ENCODE results near the gene XPC.
"Not testable (repeated sequence)": the region's sequence is repeated elsewhere in the genome, so short reads cannot be mapped to it uniquely, and the experiment has no call there.

The XPC gene

DNA sequence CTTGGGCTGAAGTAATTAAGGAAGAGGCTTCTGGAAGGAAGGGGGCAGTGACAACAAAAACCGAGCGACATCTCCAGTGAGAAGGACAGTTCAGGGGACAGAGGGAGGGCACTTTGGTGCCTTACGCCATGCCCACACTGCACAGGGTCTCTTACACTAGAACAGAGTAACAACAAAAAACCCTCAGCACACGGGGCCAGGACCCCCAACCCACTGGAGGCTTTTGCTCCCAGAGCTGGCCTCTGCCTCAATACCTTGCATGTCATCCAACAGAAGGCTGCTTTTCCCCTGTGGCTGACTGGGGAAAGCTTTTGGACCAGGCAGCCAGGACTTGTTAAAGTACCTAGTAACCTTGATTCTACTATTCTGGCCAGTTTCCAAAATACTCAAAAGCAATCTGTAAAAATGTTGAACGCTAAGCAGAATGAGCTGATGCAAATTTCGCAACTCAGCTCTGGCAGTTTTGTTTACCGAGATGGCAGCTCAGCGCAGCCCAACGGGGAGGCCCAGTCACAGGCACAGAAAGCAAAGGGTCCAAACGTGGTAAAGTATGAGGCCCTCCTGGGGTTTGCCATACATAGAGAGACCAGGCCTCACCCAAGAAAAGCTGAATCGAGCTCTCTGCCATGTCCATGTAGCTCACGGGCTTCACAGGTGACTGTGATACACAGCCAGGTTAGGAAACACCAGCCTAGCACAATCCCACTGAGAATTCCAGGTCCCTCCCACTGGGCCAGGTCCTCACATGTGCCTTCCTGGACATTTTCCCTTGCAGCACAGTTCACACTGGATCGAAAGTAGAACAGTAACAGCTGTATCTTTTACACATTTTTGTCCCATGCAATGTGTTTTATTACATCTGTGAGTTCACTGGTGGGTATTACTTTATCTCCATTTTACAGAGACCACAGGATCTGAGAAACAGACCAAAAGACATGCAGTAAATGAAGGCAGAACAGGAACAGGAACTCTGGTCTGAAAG, 59.7 kb downstream of the XPC start:
- DNase-seq (ENCODE audit: low read depth) = peak; percentile 93
- H3K4me3 ChIP-seq (ENCODE audit: low read depth, low read length) = no peak overlapping the region
- TF ChIP-seq, protein P1, sequence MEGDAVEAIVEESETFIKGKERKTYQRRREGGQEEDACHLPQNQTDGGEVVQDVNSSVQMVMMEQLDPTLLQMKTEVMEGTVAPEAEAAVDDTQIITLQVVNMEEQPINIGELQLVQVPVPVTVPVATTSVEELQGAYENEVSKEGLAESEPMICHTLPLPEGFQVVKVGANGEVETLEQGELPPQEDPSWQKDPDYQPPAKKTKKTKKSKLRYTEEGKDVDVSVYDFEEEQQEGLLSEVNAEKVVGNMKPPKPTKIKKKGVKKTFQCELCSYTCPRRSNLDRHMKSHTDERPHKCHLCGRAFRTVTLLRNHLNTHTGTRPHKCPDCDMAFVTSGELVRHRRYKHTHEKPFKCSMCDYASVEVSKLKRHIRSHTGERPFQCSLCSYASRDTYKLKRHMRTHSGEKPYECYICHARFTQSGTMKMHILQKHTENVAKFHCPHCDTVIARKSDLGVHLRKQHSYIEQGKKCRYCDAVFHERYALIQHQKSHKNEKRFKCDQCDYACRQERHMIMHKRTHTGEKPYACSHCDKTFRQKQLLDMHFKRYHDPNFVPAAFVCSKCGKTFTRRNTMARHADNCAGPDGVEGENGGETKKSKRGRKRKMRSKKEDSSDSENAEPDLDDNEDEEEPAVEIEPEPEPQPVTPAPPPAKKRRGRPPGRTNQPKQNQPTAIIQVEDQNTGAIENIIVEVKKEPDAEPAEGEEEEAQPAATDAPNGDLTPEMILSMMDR (conservative IDR thresholded peaks at IDR 0.05; ENCODE audit: low read depth, low read length) = no peak

DNA sequence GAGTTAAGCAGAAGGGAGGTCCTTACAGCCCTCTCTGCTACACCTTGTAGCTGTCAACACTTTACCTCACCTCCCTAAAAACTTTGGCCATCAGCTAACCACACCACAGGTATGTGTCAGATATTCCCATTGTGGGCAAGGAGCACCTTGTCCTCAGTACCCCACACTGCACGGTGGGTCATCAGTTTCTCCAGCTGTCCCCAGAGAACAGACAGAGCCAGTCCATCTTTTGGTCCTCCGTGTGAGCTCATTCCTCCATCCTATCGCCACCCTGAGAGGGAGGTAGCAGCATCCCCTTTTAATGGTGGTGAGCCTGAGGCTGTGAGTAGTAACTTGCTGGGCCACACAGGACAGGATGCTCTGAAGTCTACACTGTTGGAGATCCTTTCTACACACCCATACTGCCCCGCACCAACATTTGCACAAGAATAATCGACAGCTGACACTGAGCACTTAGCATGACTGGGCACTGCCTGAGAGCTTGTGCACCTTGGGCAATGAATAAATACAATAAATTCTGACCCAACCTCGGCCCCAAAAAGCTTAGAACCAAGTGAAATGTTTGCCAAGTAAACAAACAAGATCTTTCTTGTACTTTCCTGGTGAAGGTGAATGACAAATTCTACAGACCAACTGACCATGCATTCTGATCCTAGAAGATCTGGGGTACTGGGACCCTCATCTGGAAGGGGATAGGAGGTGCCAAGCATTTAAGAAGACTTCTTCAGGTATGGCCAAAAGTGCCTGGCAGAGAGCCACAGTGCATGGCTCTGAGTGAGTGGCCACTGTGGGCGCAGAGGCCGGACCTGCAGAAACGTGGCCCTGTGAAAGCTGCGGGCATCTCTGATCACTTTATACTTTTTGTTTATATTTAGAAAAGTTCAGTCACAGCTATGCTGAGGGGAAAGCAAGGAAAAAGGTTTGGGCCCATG, 60.7 kb downstream of the XPC start:
- TF ChIP-seq, protein P1 (conservative IDR thresholded peaks at IDR 0.05; ENCODE audit: low read depth, low read length) = no peak
- no peak overlapping the region for H3K4me3 ChIP-seq (ENCODE audit: low read depth, low read length)
- no peak for DNase-seq (ENCODE audit: low read depth)

DNA sequence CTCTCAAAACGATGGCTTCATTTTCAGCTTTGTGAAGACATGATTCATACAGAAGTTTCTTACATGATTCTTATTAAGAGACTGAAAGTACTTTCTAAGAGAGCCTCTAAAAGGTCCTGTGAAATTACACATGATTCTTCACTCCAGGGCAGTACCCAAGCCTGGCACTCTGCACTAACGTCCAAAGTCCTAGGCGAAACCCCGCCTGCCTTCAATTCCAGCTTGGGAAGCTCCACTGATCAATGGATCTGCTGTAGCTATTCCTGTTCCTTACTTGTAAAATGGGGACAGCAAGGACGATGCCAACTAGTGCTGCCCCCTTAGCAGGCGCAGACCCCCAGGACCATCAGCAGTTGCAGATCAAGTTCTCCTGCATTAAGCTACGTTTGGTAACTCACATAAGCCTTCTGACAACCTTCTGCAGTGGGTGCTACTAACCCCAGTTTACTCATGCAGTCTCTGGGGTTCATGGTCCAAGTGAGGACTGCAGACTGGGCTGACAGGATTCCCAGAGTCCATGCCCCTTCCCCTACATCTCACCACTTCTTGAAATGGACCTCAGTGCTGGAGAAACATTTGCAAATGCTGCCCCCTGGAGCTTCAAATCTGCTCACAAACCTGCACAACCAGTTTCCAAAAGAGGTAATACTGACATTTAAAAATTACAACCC, 64.3 kb downstream of the XPC start:
- DNase-seq (ENCODE audit: low read depth) = peak; percentile 46
- no peak overlapping the region for H3K4me3 ChIP-seq (ENCODE audit: low read depth, low read length)
- TF ChIP-seq, protein P1 (conservative IDR thresholded peaks at IDR 0.05; ENCODE audit: low read depth, low read length) = peak; percentile 64

DNA sequence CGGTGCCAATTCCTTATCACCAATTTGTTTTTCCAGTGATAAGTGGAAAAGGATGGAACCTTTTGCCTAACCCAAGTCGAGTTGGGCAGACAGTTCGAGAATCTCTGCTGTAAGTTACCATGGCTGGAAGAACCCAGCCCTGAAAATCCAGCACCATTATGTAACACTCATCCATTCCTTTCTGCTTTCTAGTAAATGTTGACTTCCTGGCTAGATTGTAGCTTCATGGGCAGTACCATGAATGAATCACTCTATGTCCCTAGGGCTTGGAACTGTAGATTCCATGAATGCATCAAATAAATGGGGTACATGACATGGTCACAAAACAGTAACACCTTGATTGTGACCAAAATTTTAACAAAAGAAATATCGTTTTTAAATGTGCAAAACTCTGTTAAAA, 67.7 kb downstream of the XPC start:
- no peak for DNase-seq (ENCODE audit: low read depth)
- TF ChIP-seq, protein P1 (conservative IDR thresholded peaks at IDR 0.05; ENCODE audit: low read depth, low read length) = no peak
- no peak overlapping the region for H3K4me3 ChIP-seq (ENCODE audit: low read depth, low read length)

DNA sequence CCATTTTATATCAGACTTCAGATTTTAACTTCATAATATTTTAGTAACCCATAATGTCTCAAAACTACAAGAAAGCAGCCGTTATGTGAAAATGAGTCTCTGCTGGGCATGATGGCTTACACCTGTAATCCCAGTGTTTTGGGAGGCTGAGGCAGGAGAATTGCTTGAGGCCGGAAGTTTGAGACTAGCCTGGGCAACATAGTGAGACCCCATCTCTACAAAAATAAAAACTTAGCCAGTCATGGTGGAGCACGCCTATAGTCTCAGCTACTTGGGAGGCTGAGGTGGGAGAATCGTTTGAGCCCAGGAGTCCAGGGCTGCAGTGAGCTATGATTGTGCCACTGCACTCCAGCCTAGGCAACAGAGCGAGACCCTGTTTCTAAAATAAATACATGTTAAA, 68.6 kb downstream of the XPC start:
- not testable (repeated sequence) for H3K4me3 ChIP-seq (ENCODE audit: low read depth, low read length); DNase-seq (ENCODE audit: low read depth)

DNA sequence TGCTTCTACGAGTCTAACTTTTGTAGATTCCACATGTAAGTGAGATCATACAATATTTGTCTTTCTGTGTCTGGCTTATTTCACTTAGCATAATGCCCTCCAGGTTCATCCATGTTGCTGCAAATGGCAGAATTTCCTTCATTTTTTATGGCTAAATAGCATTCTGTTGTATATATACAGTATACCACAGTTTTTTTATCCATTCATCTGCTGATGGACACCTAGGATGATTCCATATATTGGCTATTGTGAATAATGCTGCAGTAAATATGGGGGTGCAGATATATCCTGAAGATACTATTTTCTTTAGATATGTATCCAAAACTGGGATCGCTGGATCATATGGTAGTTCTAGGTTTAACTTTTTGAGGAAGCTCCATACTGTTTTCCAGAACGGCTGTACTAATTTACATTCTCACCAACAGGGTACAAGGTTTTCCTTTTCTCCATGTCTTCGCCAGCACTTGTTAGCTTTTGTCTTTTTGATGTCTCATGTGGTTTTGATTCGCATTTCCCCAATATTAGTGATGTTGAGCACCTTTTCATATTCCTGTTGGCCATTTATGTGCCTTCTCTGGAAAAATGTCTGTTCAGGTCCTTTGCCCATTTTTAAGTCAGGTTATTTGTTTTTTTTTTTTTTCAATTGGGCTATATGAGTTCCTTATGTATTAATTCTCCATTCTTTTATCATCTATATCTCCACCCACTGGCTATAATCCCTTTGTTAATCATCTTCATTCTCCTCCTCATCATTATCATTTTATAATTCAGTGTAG, 80.6 kb downstream of the XPC start:
- TF ChIP-seq, protein P1 (conservative IDR thresholded peaks at IDR 0.05; ENCODE audit: low read depth, low read length) = no peak
- no peak overlapping the region for H3K4me3 ChIP-seq (ENCODE audit: low read depth, low read length)
- DNase-seq (ENCODE audit: low read depth) = no peak
